Fibroblast of mammary gland (primary cell): ENCODE data around the gene CST7.
A peak's percentile ranks its signal among the peaks of the same experiment; 100 is the strongest.
"Not testable (repeated sequence)": the region's sequence is repeated elsewhere in the genome, so short reads cannot be mapped to it uniquely, and the experiment has no call there.

ENCODE experiments used
- DNase-seq: peaks from one replicate; pipeline ENCODE4 v3.0.0-alpha.2; 2010; ENCODE audit warnings: low read depth
- H3K4me3 ChIP-seq: 2 replicates; pipeline ENCODE4 v1.5.1; 2011; ENCODE audit warnings: low read depth, mild to moderate bottlenecking, low read length, moderate library complexity; ENCODE audit not compliant: control insufficient read depth
- TF ChIP-seq, protein P1 (sequence below): conservative IDR thresholded peaks from 2 replicates; pipeline ENCODE4 v1.5.1; 2011; ENCODE audit warnings: low read depth, low read length, inconsistent platforms; ENCODE audit not compliant: control insufficient read depth, insufficient read depth

CST7 gene

DNA sequence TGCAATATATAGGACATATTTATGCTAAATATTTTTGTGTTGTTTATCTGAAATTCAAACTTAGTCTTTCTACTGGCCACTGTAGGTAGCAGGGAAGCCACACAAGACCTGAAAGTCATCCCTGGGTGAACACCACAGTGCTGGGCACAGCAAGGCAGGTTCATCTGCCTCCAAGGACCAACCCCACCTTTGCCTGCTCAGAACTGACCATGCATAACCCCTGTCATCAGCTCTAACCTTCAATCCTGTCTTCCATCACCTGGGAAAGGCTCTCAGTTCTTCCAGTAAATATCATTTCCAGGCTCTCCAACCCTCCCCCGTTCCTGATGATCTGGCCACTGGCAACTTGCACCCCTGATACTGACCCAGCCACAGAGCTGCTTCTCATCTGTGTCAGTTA is 32.7 kb upstream of the CST7 start:
- no peak for DNase-seq

DNA sequence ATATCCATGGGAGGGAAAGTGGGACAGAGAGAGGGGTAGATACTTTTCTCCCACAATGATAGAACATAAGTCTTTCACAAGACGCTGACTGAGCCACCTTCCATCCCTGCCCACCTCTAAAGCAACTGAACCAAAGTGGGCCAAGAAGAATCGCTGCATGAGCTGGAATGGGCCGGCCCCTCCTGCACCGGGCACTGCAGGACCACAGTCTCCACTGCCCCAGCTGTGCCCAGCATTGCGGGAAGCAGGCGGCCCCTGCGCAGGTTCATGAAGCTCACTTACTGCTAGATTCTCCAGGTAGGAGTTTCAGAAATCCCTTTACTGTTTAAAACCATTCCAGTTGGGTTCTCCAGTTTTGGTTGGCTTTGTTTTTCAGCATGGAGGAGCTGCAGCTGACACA is 32.0 kb upstream of the CST7 start:
- DNase-seq = no peak
- TF ChIP-seq, protein P1, sequence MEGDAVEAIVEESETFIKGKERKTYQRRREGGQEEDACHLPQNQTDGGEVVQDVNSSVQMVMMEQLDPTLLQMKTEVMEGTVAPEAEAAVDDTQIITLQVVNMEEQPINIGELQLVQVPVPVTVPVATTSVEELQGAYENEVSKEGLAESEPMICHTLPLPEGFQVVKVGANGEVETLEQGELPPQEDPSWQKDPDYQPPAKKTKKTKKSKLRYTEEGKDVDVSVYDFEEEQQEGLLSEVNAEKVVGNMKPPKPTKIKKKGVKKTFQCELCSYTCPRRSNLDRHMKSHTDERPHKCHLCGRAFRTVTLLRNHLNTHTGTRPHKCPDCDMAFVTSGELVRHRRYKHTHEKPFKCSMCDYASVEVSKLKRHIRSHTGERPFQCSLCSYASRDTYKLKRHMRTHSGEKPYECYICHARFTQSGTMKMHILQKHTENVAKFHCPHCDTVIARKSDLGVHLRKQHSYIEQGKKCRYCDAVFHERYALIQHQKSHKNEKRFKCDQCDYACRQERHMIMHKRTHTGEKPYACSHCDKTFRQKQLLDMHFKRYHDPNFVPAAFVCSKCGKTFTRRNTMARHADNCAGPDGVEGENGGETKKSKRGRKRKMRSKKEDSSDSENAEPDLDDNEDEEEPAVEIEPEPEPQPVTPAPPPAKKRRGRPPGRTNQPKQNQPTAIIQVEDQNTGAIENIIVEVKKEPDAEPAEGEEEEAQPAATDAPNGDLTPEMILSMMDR = no peak
- H3K4me3 ChIP-seq = no peak overlapping the region

More for the DNA sequence above, 32.7 kb upstream of the CST7 start:
- TF ChIP-seq, protein P1 = no peak
- H3K4me3 ChIP-seq = no peak overlapping the region

GRCh38 chr20:24917797-24918578 is 31.1 kb upstream of the CST7 start:
- TF ChIP-seq, protein P1 = peak; percentile 78
- H3K4me3 ChIP-seq = no peak overlapping the region
- DNase-seq = peak; percentile 56

GRCh38 chr20:24918579-24919566 is 30.2 kb upstream of the CST7 start:
- DNase-seq = no peak
- TF ChIP-seq, protein P1 = no peak
- H3K4me3 ChIP-seq = no peak overlapping the region

DNA sequence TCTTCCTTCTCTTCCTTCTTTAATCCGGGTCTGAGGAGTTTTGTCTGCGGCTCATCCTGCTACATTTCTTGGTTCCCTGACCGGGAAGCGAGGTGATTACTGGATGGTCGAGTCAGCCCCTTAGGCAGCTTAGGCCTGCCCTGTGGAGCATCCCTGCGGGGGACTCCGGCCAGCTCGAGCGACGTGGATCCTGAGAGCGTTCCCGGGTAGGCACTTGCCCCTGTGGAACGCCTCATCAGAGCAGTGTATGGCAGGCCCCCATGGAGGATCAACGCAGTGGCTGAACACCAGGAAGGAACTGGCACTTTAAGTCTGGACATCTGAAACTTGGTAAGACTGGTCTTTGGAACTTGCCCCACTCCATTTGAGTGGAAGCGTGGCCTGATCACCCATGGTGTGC is 29.4 kb upstream of the CST7 start:
- DNase-seq, H3K4me3 ChIP-seq: not testable (repeated sequence)

- DNase-seq, H3K4me3 ChIP-seq: not testable (repeated sequence)
Measured at GRCh38 chr20:24920706-24921105, 28.4 kb upstream of the CST7 start.

DNA sequence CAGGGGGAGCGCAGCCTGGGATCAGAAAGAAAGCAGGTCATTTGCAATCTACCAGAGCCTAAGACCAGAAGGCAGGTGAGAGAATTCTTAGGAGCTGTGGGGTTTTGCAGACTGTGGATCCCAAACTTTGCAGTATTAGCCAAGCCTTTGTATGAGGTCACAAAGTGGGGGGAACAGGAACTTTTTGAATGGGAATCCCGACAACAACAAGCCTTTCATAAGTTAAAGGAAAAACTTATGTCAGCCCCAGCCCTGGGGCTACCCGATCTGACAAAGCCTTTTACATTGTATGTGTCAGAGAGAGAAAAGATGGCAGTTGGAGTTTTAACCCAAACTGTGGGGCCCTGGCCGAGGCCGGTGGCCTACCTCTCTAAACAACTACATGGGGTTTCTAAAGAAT is 19.8 kb upstream of the CST7 start:
- not testable (repeated sequence) for DNase-seq, H3K4me3 ChIP-seq

- H3K4me3 ChIP-seq, DNase-seq: not testable (repeated sequence)
Measured at GRCh38 chr20:24929867-24930723, 19.0 kb upstream of the CST7 start.
